NK-92 treated with Interleukin-12 subunit alpha and Interleukin-12 subunit beta, amount 100 ng/mL, for 24 hours (cell line): ENCODE data around the gene LRRC71.

ENCODE experiments used
- DNase-seq: peaks from one replicate; lab custom pipeline; 2025; lab: John Stamatoyannopoulos, UW

Gene LRRC71

GRCh38 chr1:156927215-156928042, 7.0 kb downstream of the LRRC71 start:
- DNase-seq, result no peak

GRCh38 chr1:156928043-156928602, 7.7 kb downstream of the LRRC71 start:
- no peak for DNase-seq

GRCh38 chr1:156929596-156930238, 9.3 kb downstream of the LRRC71 start:
- DNase-seq, result no peak

- no peak for DNase-seq
These were observed 10.1 kb downstream of the LRRC71 start for GRCh38 chr1:156930483-156930882.

- DNase-seq, result no peak
These were observed 10.9 kb downstream of the LRRC71 start for GRCh38 chr1:156931211-156931952.

GRCh38 chr1:156931974-156932710, 11.7 kb downstream of the LRRC71 start:
- DNase-seq, result no peak

- no peak for DNase-seq
These were observed 12.7 kb downstream of the LRRC71 start for GRCh38 chr1:156933136-156933535.

- DNase-seq, result no peak
These were observed 15.2 kb downstream of the LRRC71 start for GRCh38 chr1:156935505-156936128.

GRCh38 chr1:156936191-156936590, 15.8 kb downstream of the LRRC71 start:
- no peak for DNase-seq

- no peak for DNase-seq
These were observed 16.3 kb downstream of the LRRC71 start for GRCh38 chr1:156936721-156937220.

GRCh38 chr1:156937883-156938282, 17.5 kb downstream of the LRRC71 start:
- DNase-seq, result no peak

- no peak for DNase-seq
These were observed 18.4 kb downstream of the LRRC71 start for GRCh38 chr1:156938813-156939212.

GRCh38 chr1:156939786-156940334, 19.4 kb downstream of the LRRC71 start:
- DNase-seq, result no peak

GRCh38 chr1:156941675-156942074, 21.2 kb downstream of the LRRC71 start:
- no peak for DNase-seq

GRCh38 chr1:156942176-156942575, 21.7 kb downstream of the LRRC71 start:
- DNase-seq, result no peak

GRCh38 chr1:156942576-156942975, 22.1 kb downstream of the LRRC71 start:
- no peak for DNase-seq

GRCh38 chr1:156943756-156944155, 23.3 kb downstream of the LRRC71 start:
- DNase-seq, result no peak

- DNase-seq, result no peak
These were observed 23.8 kb downstream of the LRRC71 start for GRCh38 chr1:156944268-156944667.

- DNase-seq, result no peak
These were observed 24.4 kb downstream of the LRRC71 start for GRCh38 chr1:156944848-156945247.

- DNase-seq, result no peak
These were observed 25.6 kb downstream of the LRRC71 start for GRCh38 chr1:156945881-156946661.
